COLO668 (cell line): ENCODE results near the gene BARX1.
"Not testable (repeated sequence)": the region's sequence is repeated elsewhere in the genome, so short reads cannot be mapped to it uniquely, and the experiment has no call there.

Experiments
- DNase-seq: peaks from one replicate; lab custom pipeline; 2025; ENCODE audit not compliant: unreplicated experiment; lab: John Stamatoyannopoulos, UW

The BARX1 gene

DNA sequence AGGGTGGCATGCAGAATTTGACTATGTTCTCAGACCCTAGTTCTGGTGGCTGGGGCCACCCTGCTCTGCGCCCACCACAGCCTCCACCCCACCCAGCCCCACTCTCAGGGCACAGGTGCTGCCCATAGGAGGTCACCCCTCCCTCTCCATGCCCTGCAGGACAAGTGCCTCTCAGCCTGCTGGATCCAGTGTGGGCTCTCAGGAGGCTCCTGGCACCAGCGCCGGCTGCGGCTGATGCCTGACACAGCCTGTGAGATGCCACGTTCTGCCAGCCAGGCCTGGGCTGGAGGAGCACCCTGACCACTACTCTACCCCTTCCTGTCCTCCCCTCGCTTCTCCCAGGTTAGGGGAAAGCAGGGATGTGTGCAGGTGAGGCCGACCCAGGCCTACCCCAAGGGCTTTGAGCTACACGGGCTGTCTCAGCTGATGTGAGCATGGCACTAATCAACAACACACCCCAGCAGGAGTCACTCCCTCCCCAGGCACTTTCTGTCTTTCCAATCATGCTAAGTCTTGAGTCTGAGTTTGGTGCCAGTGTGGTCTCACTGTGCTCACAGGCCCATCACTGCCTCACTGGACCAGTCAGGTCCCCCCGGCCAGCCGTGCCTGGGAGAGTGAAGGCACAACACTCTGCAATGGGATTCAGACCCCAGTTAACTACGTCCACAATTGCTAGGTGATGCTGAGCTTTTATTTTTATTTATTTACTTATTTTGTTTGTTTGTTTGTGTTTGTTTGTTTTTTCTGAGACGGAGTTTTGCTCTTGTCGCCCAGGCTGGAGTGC is 12.1 kb upstream of the BARX1 start:
- no peak for DNase-seq

DNA sequence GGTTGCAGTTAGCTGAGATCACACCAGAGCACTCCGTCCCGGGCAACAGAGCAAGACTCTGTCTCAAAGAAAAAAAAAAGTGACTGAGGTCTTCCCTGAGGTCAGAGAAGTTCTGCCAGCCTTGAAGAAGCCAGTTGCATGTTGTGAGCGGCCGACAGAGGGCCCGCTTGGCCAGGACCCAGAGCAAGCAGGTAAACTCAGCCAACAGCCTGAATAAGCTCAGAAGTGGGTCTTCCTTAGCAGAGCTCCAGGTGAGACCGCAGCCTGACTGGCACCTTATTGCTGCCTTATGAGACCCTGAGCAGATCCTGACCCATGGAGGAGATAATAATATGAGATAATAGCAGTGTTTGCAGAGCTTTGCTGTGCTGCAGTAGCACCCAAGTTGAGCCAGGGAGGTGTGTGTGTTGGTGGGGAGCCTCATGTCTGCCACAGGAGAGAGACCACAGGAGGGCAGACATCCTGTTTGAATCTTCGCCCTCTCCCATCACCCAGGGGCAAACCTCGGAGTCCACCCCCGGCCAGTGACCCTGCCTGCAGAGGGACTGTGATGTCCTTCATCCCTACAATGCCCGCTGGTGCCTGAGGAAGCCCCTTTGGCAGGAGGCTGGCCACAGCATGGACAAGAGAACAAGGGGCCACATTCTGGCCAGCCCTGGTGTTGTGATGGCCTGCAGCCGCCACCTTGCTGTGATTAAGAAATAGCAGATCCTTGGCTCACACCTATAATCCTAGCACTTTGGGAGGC is 10.8 kb upstream of the BARX1 start:
- DNase-seq = no peak

DNA sequence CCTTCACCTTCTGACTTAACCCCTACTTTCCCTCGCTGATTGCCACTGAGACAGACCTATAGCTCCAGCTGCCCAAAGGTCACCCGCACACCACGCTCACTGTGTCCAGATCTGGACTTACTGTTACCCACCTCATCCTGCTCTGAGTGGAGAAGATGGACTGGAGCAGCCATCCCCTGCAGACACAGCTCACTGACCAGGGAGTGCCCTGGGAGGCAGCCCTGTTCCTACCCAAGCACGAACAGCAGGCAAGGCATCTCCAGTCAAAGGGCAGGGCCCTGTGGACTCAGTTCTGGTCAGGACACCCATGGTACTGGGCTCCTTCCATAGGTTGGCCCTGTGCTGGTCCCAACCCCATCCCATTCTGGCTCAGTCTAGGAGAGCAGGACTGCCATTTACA is 9.5 kb upstream of the BARX1 start:
- DNase-seq = no peak

DNA sequence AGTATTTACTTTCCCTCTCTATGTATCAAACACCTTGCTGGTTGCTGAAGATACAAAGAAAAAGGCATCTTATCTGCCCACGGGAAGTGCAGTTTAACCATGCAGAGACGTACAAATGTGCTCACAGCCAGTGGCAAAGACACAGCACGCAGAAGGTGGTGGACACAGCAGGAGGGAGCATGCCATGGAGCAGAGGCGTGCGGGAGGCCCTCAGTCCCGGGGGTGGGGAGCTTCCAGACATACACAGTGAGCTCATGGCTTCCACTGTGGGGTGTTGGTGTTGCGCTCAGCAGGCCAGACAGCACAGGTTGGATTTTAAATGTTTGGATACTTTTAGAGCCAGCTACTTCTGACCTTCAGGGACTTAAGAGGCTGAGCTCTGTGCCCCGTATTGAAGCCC is 8.8 kb upstream of the BARX1 start:
- DNase-seq = no peak

GRCh38 chr9:93963489-93963888 is 8.3 kb upstream of the BARX1 start:
- not testable (repeated sequence) for DNase-seq

DNA sequence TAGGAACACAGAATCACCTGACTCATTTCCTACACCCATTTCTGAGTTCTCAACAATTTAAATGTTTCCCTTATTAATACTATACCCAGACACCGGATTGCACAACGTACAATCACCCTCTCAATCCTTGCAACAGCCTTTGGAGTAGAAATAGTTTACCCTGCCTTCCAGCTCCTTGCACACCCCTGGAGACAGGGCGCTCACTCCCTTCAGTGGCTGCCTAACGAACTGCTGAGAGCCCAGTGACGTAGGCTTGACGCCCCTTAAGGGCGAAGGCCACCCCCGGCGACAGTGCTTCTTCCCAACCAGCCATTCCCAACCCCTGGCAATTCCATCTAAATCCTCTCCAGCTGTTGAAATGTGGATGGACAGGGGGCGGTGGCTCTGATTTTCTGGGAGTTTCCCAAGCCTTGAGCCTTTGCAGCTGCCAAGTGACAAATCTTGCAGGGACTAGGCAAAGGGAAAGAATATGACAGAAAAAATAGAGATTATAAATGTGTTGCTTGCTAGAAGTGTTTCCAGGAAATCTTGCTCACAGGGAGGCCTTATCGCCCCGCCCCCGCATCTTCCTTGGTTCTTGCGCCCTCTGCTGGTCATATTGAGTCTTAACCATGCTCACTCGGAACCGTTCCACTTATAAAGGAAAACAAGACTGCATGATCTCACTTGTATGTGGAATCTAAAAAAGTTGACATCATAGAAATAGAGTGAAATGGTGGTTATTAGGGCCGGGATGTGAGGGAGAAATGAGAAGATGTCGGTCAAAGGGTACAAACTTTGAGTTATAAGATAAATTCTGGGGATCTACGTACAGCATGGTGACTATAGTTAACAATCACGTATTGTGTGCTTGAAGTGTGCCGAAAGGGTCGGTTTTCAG is 7.6 kb upstream of the BARX1 start:
- DNase-seq = peak; percentile 82

GRCh38 chr9:93962017-93962416 is 6.9 kb upstream of the BARX1 start:
- no peak for DNase-seq

DNA sequence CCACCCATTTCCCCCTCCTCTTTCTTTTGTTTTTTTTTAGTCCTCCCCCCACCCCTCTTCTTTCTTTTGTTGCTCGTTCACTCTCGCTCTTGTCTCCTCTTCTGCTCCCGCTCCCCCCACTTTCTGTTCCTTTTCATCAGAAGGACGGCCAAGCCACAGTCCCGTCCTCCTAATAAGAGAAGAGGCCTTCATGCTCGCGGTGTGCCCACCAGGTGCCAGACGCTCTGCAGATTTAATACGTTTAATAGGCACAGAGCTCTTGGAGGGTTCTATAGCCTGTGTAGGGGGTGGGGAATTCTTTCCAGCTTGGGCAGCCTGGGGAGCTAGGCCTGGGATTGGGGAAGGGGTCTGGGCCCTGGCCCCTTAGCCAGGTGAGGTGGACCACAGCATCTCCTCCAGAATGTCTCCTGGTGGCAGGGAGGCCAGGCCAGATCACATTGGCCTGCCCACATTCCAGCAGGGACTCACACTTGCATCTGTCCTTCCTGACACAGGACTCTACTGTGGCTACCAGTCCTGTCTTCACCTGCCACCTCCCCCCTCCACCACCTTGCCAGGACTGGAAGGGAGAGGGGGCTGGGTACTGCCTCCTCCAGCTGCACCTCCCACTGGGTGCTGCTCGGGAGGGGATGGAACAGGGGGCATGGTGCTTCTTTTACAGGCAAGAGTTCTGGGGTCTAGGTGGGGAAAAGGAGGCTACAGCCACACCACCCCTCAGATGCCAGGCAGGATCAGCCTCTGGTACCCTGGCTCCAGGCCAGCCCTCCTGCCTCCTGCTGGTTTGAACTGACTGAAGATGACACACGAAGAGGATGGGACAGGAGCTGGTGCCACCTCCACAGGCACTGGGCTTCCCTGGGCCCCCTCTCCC is 6.1 kb upstream of the BARX1 start:
- DNase-seq = no peak

- DNase-seq = no peak
These were observed 5.2 kb upstream of the BARX1 start for GRCh38 chr9:93960221-93960970.

GRCh38 chr9:93959739-93960154 is 4.6 kb upstream of the BARX1 start:
- no peak for DNase-seq

DNA sequence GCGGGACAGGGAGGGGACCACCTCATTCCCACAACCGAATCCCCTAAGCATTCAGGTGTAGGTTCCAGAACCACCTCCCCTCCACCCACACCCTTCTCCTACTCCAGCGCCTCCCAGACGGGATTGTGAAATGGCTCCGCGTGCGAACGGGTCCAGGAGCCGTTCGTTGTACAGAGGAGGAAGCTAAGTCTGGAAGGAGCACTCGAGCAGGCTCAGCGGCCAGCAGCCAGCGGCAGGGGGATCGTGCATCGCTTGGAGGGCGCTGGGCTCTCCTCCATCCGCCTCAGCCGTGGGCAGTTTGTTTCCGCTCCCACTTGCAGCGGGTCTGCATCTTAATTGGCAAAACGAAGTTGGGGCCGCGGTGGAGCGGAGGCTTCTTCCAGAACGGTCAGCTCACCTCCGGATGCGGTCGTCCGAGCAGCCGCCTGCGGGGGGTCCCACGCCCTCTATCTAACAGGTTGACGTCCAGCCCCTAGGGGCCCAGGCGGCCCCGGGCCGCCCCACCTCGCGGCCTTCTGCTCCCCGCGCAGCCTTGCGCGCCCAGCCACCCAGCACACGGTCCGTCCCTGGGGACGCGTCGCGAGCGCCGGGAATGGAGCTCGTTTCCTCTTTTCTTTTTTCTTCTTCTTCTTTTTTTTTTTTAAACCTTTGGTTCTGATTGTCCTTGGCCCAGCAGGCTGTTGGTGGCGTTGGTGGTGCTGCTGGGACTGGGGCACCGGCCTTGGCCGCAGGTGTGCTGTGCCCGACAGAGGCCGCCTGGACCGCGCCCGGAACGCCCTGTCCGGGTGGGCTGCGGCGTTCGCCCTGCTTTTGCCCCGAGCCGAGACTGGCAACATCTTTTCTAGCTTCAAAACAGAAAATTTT is 3.9 kb upstream of the BARX1 start:
- peak; percentile 32 for DNase-seq

DNA sequence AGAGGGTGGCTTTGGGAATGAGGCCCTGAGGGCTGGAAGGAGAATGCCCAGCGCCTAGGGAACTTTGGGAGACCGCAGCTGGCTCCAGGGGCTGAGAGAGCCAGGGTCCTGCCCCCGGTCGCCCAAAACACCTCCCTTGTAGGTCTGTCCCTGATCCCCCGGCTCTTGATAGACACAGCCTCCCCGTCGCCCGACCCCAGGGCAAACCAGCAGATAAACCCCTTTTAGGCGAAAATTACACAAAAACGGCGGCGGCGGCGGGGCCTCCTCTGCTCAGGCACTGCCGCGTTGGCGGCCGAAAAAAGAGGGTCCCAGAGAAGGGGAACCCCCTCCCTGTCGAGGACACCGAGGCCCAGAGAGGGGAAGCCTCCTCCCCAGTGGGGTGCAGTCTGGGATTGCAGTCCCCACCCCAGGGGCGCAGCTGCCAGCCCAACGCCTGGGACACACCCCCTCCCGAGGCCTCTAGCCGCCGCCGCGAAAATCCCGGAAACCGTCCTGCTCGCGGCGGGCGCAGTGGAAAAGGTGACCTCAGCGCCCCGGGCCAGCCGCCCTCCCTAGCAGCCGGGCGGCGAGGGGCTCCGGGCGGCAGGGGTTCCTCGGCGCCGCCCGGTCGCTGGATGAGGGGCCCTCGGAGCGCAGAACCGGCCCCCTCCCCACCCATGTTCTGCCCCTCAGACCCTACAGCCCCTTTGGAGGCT is 3.1 kb upstream of the BARX1 start:
- DNase-seq = no peak

DNA sequence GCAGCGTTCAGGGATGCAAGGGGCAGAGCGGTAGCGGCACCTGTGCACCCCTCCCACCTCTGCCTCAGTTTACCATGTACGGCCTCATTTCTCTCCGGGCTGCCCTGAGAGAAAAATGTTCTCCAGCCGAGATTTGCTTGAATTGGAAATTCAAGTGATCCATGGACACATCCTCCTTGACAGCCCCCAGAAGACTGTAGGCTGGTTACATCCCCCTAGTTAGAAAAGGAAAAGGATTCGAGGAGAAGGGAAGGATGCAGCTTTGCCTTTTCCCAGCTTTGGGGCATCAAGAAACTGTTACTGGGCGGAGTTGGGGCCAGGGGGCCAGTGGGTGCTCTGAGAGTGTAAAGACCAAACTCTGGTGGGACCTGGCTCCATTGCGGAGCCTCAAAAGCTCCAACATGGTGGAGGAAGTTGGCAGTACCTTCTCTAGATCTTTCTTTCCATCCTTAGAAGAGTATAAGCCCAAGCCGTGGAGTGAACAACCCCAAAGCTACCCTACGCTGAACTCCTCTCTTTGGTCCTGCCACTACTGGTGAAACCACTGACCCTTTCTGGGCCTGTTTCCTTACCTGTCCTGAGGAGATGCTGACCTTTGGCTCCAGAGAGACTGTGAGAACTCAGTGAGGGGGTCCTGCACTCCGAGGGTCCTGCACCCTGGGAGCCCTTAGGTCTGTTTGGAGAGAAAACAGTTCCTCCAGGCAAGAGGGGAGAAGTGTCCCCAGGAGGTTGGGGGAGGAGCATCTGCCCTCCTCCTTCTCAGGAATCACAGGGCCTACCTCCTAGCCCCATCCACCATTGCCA is 1.0 kb upstream of the BARX1 start:
- DNase-seq = no peak

- DNase-seq = peak; percentile 65
These were observed 607 bp downstream of the BARX1 start for GRCh38 chr9:93954434-93955061.

DNA sequence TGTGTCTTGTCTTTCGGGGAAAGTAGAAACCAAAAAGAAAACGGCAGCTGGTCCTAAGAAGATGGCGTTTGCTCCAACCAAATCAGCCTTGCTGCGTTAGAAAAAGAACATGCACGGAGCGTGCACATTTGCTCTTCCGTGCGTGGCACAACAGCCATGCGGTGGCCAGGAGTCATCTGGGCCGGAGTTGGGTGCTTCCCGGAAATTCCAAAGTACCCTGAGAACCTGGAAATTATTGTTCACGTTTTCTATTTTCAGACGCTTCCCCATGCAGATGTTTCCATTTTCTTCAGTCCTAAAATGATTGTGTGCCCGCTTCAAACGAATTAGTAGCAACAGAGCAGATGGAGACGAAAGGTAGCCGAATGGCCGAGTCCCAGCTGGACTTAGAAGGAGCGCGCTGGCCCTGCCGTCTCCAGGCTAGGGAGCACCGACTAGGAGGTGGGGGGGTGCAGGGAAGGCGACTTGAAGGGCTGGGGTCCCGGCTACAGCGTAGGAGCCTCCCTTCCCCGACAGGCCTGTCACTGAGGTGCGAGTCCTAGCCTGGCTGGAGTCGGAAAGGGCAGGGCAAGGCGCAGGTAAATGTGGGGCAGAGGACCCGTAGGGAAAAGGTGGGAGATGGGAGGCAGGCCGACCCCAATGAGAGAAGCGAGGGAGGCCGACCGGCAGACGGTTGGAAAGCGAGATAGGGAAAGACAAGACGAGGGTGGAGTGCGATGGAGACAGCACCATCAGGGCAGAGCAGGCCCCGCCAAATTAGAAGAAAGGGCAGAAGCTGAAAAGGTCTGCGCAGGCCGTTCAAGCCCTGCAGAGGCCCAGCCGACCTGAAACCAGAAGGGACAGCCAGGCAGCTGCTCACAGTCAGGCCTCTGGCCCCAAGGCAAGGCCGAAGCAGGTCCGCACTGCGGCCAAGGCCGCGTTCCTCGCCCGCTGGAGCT is 1.4 kb downstream of the BARX1 start:
- no peak for DNase-seq
